HG03139 (cell line): ENCODE data around the gene ZP3.
"Not testable (repeated sequence)": the region's sequence is repeated elsewhere in the genome, so short reads cannot be mapped to it uniquely, and the experiment has no call there.

ENCODE experiments used
- ATAC-seq: cut with Tn5 transposase; IDR thresholded peaks from one replicate; pipeline ENCODE4 v1.9.1; 2021; ENCODE audit not compliant: unreplicated experiment

Gene ZP3

GRCh38 chr7:76403780-76404494, 20.8 kb upstream of the ZP3 start:
- ATAC-seq: no peak

GRCh38 chr7:76405738-76406137, 19.0 kb upstream of the ZP3 start:
- ATAC-seq: no peak

GRCh38 chr7:76407718-76408117, 17.0 kb upstream of the ZP3 start:
- ATAC-seq: no peak

GRCh38 chr7:76408121-76408560, 16.6 kb upstream of the ZP3 start:
- no peak for ATAC-seq

- no peak for ATAC-seq
Observed at GRCh38 chr7:76409537-76409936, 15.2 kb upstream of the ZP3 start, which contains the start of gene SSC4D. Gene SSC4D (minus strand): TSS chr7:76409697. CDS start chr7:76404439, 5,258 bp downstream.

- ATAC-seq: no peak
Observed at GRCh38 chr7:76411626-76412025, 13.1 kb upstream of the ZP3 start.

- ATAC-seq: no peak
Observed at GRCh38 chr7:76412249-76412648, 12.5 kb upstream of the ZP3 start.

- ATAC-seq: not testable (repeated sequence)
Observed at GRCh38 chr7:76417654-76418310, 7.0 kb upstream of the ZP3 start.

GRCh38 chr7:76421097-76421496, 3.7 kb upstream of the ZP3 start:
- not testable (repeated sequence) for ATAC-seq

- no peak for ATAC-seq
Observed at GRCh38 chr7:76423666-76424412, 911 bp upstream of the ZP3 start.

GRCh38 chr7:76425156-76425555, 406 bp downstream of the ZP3 start:
- no peak for ATAC-seq

- not testable (repeated sequence) for ATAC-seq
Observed at GRCh38 chr7:76425558-76425957, 808 bp downstream of the ZP3 start.

- no peak for ATAC-seq
Observed at GRCh38 chr7:76426246-76426645, 1.5 kb downstream of the ZP3 start.

GRCh38 chr7:76427635-76428034, 2.9 kb downstream of the ZP3 start:
- no peak for ATAC-seq

- ATAC-seq: no peak
Observed at GRCh38 chr7:76428149-76428823, 3.5 kb downstream of the ZP3 start.

GRCh38 chr7:76428868-76429805, 4.4 kb downstream of the ZP3 start:
- ATAC-seq: no peak

GRCh38 chr7:76430211-76430610, 5.5 kb downstream of the ZP3 start:
- ATAC-seq: no peak

- no peak for ATAC-seq
Observed at GRCh38 chr7:76430836-76431235, 6.1 kb downstream of the ZP3 start.

GRCh38 chr7:76437873-76438272, 13.1 kb downstream of the ZP3 start:
- ATAC-seq: peak; percentile 65
